HS-27A (cell line): ENCODE measurements around the gene TRAP1.
A peak's percentile ranks its signal among the peaks of the same experiment; 100 is the strongest.
"Not testable (repeated sequence)": the region's sequence is repeated elsewhere in the genome, so short reads cannot be mapped to it uniquely, and the experiment has no call there.

Experiments used
- DNase-seq: peaks from one replicate; pipeline ENCODE4 v3.0.0-alpha.2; 2012; ENCODE audit warnings: low read depth, missing footprints

Gene TRAP1

DNA sequence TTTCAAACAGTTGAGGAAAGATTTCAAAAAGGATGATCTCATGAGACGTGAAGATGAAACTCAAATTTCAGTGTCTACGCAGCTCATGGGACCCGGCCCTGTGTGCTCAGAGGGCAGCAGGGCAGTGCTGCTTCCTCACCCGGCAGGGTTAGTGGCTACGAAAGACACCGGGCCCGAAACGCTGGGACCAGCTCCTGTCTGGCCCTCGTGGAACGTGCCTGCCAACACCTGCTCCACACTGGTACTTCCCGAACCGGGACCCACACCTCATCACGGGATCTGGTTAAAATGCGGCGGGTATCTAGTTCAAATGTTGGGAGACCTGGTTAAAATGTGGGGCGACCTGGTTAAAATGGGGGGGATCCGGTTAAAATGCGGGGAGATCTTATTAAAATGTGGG is 44.1 kb downstream of the TRAP1 start:
- DNase-seq: no peak

DNA sequence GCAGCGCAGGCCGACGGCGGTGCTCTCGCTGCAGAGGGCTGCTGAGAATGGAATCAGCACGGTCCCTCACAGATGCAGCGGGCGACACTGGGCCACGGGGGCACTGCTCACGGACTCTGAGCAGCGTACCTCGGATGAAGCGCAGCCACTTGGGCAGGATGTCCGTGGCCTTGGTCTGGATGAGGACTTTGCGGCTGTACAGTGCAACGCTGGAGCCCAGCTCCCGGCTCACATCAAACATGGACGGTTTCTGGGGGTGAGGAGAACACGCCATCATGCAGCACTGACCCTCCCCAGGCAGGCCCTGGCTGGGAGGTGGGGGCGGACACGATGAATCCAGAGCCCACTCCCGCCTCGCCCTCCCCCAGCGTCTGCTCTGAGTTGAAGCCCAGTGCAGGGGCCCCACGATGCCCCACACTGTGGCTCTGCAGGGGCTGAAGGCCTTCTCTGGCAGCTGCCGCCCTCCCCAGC is 44.7 kb downstream of the TRAP1 start:
- no peak for DNase-seq

DNA sequence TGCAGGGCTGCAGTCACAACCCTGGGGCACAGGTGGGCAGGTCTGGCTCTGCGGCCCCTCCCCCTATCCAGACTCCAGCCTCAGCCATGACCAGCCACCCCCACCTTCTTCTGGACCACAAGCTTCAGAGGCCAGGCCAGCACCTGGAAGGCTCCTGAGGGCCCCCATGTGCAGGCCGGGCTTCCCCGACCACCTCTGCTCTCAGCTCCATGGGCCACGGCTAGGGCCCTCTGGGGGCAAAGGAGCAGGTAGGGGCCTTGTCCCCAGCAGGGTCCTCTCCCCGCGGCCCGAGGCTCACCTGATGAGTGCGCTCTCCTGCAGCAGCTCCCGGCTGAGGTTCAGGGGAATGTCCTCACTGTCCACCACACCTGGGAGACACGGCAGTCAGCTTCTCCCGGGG is 45.9 kb downstream of the TRAP1 start:
- DNase-seq: no peak

DNA sequence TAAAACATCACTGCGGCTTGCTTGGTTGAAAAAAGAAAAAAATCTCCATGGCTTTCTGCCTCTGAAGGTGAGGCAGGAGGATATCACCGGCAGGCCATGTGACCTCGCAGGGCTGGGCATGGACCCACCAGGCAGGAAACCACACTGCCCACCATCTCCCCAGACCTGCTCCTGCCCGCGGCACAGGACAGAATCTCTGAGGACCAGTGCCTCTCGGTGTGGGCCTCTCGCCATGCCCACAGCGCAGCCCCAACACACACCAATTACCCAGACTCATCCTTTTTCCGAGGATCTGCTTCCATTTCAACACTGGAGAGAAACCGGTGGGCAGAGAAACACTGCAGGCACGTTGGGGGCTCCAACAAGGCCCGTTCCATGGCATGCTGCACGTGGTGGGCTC is 46.6 kb downstream of the TRAP1 start:
- DNase-seq: no peak

DNA sequence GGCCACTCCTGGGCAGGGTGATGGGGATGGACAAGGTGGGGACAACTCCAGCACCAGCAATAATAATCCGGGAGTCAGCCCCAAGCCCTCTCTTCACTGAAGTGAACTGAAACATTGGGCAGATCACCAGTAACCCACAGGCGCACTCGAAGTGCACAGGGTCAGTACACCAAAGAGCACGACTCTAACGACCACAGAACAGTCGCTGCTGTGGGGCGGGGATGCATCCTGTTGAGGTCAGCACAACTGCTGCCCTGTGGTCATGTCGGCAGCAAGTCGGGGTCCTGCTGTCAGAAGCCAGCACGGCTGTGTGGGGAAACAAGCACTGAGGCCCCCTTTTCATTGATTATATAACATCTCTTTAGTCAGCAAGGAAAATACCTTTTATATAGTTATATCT is 48.2 kb downstream of the TRAP1 start:
- DNase-seq: no peak

DNA sequence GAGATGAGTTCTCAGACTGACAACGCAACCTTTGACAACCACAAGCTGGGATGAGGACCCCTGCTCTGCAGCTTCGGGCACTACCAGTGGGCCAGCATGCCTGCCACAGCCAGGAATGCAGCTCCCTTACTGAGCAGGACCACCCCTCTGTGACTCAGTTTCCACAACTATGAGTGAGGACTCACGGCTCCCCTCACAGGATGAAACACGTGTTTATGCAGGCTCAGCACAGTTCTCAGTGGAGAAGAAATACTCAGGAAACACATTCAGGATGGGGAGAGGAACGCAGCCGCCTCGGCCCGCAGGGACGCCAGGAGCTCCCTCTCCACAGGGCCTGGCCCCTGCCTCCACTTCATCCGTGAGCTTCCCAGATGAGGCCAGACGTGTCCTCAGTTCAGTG is 48.7 kb downstream of the TRAP1 start:
- DNase-seq: no peak

DNA sequence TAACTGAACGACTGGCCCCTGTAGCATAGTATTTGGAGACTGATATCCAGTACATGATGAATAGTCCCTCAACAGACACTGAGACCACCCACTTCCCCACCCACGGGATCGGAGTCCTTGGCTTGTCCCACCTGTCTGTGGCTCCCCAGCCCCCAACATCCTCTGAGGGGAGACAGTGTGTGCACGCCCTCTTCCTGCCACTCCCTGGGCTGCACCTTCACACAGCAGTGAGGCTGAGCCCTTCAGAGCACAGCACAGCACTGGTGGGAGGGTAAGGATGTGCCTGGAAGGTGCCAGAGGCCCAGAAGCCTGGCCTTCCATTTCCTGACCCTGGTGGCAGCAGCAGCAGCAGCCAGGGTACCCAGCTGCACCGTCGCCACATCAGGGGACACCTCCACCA is 51.8 kb downstream of the TRAP1 start:
- DNase-seq: no peak

DNA sequence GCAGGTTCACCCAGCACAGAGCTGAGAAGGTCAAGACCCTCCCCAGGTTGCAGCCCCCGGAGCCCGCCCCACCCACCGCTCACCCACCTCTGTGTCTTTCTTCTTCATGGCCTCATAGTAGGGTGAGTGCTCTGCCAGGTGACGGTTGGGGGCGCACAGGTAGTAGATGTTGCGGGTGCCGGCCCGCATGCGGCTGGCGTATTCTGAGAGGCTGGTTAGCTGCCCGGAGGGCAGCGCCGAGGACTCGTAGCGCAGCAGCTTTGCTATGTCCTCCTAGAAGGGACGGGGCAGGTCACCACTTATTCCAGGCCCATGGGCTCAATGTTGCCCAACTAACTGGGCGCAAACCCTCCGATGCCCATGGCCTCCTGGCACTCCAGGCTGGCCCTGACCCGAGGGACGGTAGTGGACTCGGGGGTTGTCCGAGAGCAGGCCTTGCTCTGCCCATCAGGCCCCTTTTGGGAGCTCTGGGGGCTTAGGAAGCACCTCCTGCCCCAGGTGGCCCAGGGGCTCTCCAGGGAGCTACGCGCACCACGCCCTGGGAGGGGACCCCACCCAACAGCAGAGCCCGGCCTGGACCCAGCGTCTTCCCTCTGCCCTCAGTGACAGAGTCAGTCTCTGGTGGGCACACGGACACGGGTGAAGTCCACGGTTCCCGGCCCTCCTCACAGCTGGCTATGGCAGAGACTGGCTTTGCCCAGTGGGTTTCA is 53.0 kb downstream of the TRAP1 start:
- DNase-seq: no peak

DNA sequence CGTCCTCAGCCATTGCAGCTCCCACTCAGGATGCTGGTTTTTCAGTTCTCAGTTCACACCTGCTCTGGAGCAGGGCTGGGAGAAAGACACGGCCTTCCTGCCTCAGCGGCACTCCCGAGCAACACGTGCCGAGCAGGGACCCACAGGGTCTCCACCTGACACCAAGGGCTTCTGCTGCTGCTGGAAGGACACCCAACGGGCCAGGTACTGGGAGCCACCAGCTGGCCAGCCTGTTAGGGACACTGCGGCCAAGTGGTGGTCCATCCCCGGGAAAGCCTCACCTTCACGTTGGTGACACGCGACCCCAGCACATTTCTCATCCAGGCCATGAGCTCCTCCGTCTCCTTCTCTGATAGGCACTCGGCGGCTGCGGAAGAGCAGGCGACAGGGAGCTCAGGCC is 54.7 kb downstream of the TRAP1 start:
- no peak for DNase-seq

DNA sequence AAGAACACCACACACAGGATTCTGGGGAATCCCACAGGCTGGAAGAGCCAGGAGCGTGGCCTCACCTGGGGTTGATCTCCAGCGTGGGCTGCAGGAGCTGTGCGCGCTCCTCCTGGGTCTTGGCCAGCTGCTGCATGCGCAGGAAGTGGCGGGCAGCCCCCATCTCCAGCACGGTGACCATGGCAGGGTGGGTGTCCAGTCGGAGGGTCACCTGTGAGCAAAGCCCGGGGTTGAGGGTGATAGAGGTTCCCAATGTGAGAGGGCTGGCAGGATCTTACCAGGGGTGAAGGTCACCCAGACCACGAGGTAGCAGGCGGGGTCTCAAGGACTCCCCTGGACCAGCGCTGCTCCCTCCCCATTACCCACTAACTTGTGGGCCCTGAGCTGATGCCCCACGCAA is 55.4 kb downstream of the TRAP1 start:
- DNase-seq: no peak

DNA sequence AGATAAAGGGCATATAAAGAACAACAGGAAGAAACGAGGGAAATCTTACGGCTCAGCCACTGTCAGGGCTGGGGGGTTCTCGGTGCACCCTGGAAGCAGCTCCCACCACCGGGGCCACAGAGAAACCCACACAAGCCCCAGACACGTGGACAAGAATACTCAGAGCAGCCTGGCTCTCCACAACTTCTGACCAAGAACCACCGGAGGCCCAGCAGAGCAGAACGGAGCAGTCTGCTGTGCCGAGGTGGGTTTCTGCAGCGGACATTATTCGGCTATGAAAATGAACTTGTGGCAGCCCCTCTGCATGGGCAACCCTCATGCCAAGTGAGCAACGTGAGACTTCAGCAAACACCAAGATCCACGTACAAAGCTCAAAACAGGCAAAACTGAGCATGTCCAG is 56.0 kb downstream of the TRAP1 start:
- no peak for DNase-seq

DNA sequence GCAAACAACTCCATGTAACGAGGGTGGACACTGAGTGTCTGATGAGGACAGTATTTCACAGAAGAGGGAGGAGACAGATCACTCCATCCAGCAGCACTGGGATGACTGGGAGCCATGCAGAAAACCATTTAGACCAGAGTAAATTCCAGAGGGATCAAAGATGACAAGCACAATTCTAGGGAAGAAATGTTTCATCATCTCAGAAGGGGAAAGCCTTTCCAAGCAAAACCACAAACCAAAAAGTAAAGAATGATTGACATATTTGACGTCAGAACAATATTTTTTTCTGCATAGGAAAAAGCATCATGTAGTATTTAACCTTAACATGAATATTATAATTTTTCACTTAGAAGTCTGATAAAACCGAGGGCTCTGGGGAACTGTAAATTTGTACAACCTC is 58.1 kb downstream of the TRAP1 start:
- no peak for DNase-seq

DNA sequence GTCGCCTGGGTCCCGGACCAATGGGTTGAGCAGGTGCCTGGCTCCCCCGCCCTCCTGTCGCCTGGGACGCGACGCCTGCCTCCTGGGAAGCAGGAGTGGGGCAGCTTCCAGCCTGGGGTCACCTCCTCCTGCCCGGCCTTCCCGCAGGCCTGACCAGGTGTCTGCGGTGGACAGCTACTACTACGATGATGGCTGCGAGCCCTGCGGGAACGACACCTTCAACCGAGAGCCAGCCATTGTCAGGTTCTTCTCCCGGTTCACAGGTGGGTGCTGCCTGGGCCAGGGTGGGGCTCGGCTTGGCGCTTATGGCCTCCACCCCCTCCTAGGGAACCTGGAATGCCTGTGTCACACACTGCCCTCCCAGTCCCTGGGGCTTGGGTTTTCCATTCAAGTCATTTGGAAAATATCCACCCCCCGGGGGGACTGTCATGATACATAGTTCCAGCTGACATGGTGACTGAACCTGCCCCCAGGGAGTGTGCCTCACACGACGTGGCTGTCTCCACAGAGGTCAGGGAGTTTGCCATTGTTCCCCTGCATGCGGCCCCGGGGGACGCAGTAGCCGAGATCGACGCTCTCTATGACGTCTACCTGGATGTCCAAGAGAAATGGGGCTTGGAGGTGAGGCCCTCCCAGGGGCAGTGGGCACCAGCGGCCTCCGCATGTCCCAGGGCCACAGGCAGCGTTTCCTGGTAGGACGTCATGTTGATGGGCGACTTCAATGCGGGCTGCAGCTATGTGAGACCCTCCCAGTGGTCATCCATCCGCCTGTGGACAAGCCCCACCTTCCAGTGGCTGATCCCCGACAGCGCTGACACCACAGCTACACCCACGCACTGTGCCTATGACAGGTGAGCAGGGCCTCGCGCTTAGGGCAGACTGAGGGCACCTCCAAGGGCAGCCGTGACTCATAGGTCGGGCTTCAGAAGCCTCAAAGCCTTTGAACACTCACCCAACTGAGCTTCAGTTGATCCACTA is 60.5 kb downstream of the TRAP1 start:
- DNase-seq: no peak

DNA sequence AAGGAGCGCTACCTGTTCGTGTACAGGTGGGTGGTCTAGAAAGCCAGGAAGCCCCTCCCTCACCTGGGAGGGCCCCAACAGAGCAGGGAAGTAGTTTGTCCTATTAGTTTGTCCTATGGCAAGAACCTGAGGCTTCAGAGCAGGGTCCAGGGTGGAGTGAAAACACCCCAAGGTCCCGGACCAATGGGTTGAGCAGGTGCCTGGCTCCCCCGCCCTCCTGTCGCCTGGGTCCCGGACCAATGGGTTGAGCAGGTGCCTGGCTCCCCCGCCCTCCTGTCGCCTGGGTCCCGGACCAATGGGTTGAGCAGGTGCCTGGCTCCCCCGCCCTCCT is 61.2 kb downstream of the TRAP1 start:
- not testable (repeated sequence) for DNase-seq

DNA sequence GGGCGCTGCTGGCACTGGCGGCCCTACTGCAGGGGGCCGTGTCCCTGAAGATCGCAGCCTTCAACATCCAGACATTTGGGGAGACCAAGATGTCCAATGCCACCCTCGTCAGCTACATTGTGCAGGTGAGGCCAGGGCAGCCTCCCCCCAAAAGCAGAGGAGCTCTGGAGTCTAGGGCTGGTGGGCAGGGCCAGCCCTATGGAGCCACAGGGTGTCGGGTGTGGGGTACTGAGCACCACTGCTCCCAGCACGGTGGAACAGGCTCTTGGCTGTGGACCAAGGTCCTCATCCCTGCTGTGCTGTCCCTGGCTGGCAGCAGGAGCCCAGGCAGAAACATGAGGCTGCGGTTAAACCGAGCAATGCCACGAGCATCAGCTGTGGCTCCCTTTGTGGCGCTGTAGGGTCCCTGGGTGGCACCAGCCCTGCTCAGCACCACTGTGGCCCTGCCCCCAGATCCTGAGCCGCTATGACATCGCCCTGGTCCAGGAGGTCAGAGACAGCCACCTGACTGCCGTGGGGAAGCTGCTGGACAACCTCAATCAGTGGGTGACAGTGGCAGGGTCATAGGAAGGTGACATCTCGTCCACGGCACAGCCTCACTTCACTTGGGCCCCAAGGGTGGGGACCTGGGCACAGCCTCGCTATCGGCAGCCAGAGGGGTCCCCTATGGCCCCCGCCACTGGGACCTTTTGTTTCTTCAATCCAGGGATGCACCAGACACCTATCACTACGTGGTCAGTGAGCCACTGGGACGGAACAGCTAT is 61.7 kb downstream of the TRAP1 start:
- no peak for DNase-seq

DNA sequence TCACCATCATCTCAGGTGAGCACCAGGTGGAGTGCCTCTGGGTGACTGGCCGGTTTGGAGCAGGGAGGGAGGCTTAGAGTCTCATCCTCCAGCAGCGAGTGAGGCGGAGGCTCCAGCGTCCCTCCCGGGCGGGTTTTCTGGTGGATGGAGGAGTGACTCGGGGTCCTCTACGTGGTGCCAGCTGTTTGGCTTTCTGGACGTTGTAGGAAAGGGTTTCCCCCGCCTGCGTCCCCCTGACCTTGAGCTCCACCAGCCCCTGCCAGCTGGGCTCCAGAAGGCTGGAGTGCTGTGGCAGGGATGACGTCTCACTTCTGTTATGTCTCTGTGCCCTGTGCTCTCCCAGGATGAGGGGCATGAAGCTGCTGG is 62.3 kb downstream of the TRAP1 start:
- DNase-seq: no peak

DNA sequence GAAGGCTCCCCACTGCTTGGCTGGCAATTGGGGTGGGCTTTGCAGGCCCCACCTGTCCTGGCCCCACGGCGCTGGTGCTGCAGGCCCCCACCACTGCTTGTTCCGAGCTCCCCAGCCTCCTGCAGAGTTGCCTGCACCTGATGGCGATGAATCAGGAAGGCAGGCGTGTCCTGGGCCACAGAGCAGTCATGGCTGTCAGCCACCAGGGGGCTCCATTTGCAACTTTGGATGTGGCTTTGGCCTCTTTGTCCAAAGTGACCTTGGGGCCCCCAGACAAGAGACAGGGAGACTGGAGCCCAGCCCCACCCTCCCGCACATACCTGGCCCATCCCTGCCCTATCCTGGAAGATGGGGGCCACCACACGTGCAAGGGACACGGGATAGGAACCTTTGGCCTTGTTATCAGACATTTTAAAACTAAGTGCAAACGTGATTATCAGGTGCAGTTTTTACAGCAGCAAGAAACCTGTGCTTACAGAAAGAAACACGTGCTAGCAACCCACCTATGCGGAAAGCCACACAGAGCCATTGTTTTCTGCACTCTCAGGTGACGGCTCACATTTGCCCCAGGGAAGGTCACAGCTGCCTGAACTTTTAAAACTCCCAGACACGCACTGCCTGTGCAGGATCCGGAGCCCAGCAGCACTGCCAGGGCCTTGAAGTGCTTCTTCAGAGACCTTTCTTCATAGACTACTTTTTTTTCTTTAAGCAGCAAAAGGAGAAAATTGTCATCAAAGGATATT is 62.9 kb downstream of the TRAP1 start, which contains the start of gene DNASE1:
Gene DNASE1 (plus strand): TSS at position 443 of the 743 bp plus-strand sequence. CDS start 683 bp downstream, outside the sequence.
- DNase-seq: peak; percentile 12

DNA sequence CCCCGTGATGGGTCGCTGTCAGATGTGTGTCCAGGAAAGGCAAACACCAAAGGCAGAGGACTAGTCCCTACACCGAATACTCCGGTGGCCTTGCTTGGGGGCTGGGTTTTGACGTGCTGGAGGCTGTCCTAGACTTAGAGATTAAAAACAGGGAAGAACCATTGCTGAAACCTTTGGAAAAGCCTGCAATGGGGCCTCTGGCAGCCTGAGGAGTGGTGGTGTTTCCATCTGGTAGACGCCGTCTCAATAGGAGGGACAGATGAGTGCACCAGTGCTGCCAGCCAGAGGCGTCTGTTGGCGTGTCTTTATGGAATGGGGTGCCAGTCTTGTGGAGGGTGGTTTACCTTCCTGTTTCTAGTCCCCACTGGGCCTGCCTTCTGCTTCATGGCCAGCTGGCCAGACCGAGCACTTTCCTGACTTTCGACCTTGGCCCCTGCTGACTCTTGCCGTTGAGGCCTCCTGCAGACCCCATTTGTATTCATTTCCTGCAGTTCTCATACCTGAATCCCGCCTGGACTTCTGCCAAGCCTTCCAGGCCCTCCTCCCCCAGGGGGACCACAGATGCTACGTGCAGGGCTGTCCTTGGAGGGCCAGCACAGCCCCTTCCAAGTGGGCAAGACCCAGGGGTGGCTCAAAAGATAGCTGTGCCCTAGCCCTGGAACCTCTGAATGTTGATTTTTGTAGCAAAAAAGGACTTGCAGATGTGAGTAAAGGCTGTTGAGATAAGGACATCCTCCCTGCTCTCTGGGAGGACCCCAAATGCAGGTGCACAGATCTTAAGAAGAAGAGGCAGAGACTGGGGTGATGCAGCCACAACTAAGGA is 64.7 kb downstream of the TRAP1 start:
- no peak for DNase-seq

DNA sequence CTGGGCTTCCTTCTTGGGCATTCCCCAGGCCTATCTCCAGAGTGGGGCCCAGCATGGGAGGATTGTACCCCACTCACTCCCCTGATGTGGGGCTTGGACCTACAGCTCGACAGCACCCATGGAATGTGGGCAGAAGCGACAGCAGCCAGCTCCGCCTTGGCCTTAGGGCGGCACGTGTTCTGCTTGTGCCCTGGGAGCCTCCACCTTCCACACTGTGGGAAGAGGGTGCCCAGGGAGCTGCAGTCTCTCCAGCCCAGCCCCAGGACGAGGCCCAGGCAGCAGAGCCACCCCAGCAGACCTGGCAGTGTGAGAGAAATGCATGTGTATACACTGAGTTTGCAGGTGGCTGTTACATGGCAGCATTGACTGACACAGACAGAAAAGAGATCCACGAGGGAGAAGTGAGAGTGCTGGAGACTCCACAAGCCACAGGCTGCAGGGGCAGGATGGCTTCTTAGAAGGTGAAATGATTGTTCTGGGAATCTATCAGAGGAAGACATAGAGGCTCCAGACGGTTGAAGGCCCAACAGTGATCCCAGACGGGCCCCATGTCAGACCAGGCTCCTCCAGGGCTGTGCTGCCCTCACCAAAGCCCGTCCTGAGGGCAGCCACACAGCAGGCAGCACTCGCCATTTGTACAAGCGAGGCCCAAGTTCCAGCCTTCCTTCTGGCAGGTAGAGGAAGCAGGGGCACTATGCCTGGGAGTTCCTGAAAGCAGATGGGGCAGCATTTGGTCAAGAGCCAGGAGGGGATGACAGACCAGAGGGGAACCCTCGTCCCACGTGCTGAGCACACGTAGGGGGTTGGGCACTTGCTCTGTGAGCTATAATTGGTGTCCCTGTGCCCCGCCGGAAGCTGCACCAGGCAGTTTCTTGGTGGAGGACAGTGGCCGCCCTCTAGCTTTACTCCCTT is 65.6 kb downstream of the TRAP1 start:
- no peak for DNase-seq
